ENCODE data around the gene TLE3.

TLE3 gene

GRCh38 chr15:70046679-70047369 is 50.9 kb downstream of the TLE3 start:
- Histone ChIP-seq H3K36me3 (ENCODE audit: control insufficient read depth in 5 of 5, insufficient read depth in 5 of 5, low read length in 5 of 5) (peaks cover 0 to 33% (median 32%) of the 10 kb centered on the region in 5 donors), H3K4me3 (ENCODE audit: low read depth in 1 of 5, low read length in 5 of 5) (no peak overlapping the region), H3K9ac (ENCODE audit: low read length in 5 of 5) (no peak overlapping the region), H3K27ac (ENCODE audit: low read depth, low read length) (no peak overlapping the region), H3K9me3 (ENCODE audit: control insufficient read depth in 5 of 5, low read length in 5 of 5) (no peaks in the 10 kb centered on the region), H3K4me1 (ENCODE audit: control insufficient read depth in 5 of 5, insufficient read depth in 5 of 5, low read length in 5 of 5) (peaks cover 0 to 21% (median 8%) of the 10 kb centered on the region in 5 donors), H3K27me3 (ENCODE audit: control insufficient read depth in 5 of 5, insufficient read depth in 4 of 5, low read length in 5 of 5) (no peaks in the 10 kb centered on the region)

- peaks cover 0 to 19% (median 8%) of the 10 kb centered on the region in 5 donors for H3K4me1 ChIP-seq (ENCODE audit: control insufficient read depth in 5 of 5, insufficient read depth in 5 of 5, low read length in 5 of 5)
- no peaks in the 10 kb centered on the region for H3K9me3 ChIP-seq (ENCODE audit: control insufficient read depth in 5 of 5, low read length in 5 of 5)
- peaks cover 0 to 16% (median 14%) of the 10 kb centered on the region in 5 donors for H3K36me3 ChIP-seq (ENCODE audit: control insufficient read depth in 5 of 5, insufficient read depth in 5 of 5, low read length in 5 of 5)
These were observed 52.7 kb downstream of the TLE3 start for GRCh38 chr15:70045045-70045444.

DNA sequence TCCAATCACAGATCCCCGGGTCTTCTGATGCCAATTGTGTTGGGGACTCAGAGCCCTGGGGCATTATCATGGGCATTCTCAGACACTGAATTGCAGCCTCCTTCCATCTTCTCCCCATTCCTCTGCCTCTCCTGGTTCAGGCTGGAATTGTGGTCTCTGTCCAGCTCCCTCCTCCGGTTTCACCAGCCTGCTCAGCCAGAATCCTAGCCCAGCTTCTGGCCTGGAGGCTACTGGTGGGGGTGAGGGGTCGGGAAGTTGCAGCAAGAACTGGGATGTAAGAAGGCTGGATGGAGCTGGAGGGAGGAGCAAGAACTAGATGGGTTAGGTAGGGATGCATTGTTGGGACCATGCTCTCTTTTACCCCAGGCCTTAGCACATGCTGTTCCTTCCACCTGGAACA is 53.5 kb downstream of the TLE3 start:
- H3K27ac ChIP-seq (ENCODE audit: low read depth, low read length), result no peak overlapping the region
- peaks cover 0 to 19% (median 8%) of the 10 kb centered on the region in 5 donors for H3K4me1 ChIP-seq (ENCODE audit: control insufficient read depth in 5 of 5, insufficient read depth in 5 of 5, low read length in 5 of 5)
- H3K9me3 ChIP-seq (ENCODE audit: control insufficient read depth in 5 of 5, low read length in 5 of 5), result no peaks in the 10 kb centered on the region
- no peak overlapping the region for H3K9ac ChIP-seq (ENCODE audit: low read length in 5 of 5)
- H3K27me3 ChIP-seq (ENCODE audit: control insufficient read depth in 5 of 5, insufficient read depth in 4 of 5, low read length in 5 of 5), result no peaks in the 10 kb centered on the region
- H3K4me3 ChIP-seq (ENCODE audit: low read depth in 1 of 5, low read length in 5 of 5), result no peak overlapping the region
- peaks cover 0 to 8% (median 5%) of the 10 kb centered on the region in 5 donors for H3K36me3 ChIP-seq (ENCODE audit: control insufficient read depth in 5 of 5, insufficient read depth in 5 of 5, low read length in 5 of 5)

More at GRCh38 chr15:70045045-70045444, 52.7 kb downstream of the TLE3 start:
- Histone ChIP-seq H3K27ac (ENCODE audit: low read depth, low read length) (no peak overlapping the region), H3K4me3 (ENCODE audit: low read depth in 1 of 5, low read length in 5 of 5) (no peak overlapping the region), H3K9ac (ENCODE audit: low read length in 5 of 5) (no peak overlapping the region), H3K27me3 (ENCODE audit: control insufficient read depth in 5 of 5, insufficient read depth in 4 of 5, low read length in 5 of 5) (no peaks in the 10 kb centered on the region)

GRCh38 chr15:70043590-70043989 is 54.1 kb downstream of the TLE3 start:
- no peak overlapping the region for H3K4me3 ChIP-seq (ENCODE audit: low read depth in 1 of 5, low read length in 5 of 5)
- peaks cover 0 to 19% (median 8%) of the 10 kb centered on the region in 5 donors for H3K4me1 ChIP-seq (ENCODE audit: control insufficient read depth in 5 of 5, insufficient read depth in 5 of 5, low read length in 5 of 5)
- H3K27me3 ChIP-seq (ENCODE audit: control insufficient read depth in 5 of 5, insufficient read depth in 4 of 5, low read length in 5 of 5), result no peaks in the 10 kb centered on the region
- H3K36me3 ChIP-seq (ENCODE audit: control insufficient read depth in 5 of 5, insufficient read depth in 5 of 5, low read length in 5 of 5), result peaks cover 0 to 4% (median 1%) of the 10 kb centered on the region in 5 donors
- no peaks in the 10 kb centered on the region for H3K9me3 ChIP-seq (ENCODE audit: control insufficient read depth in 5 of 5, low read length in 5 of 5)
- no peak overlapping the region for H3K9ac ChIP-seq (ENCODE audit: low read length in 5 of 5)
- H3K27ac ChIP-seq (ENCODE audit: low read depth, low read length), result no peak overlapping the region

DNA sequence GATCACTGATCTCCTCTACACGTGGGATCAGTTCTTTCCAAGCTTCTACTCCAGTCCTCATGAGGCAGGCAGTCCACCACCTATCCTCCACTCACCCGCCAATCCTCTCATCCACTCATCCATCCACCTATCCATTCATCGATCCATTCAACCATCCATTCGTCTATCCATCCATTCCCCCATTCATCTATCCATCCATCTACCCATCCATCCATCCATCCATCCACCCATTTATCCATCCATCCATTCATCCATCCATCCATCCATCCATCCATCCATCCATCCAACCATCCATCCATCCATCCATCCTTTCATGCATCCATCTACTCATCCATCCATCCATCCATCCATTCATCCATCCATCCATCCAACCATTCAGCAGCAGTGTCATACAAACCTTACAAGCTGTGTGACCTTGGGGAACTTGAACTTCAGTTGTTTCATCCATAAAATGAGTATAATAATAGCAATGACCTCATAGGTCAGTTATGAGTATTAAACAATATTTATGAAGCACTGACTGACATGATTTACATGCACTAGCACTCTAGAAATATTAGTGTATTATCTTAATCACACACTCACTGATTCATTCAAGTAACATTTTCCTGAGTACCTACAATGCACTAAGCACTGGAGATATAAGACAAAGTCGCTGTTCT is 55.0 kb downstream of the TLE3 start:
- Histone ChIP-seq H3K27ac (ENCODE audit: low read depth, low read length) (no peak overlapping the region), H3K9me3 (ENCODE audit: control insufficient read depth in 5 of 5, low read length in 5 of 5) (no peaks in the 10 kb centered on the region), H3K36me3 (ENCODE audit: control insufficient read depth in 5 of 5, insufficient read depth in 5 of 5, low read length in 5 of 5) (peaks cover 0 to 3% (median 0%) of the 10 kb centered on the region in 5 donors), H3K27me3 (ENCODE audit: control insufficient read depth in 5 of 5, insufficient read depth in 4 of 5, low read length in 5 of 5) (no peaks in the 10 kb centered on the region), H3K4me3 (ENCODE audit: low read depth in 1 of 5, low read length in 5 of 5) (no peak overlapping the region), H3K4me1 (ENCODE audit: control insufficient read depth in 5 of 5, insufficient read depth in 5 of 5, low read length in 5 of 5) (peaks cover 0 to 10% (median 1%) of the 10 kb centered on the region in 5 donors), H3K9ac (ENCODE audit: low read length in 5 of 5) (no peak overlapping the region)

DNA sequence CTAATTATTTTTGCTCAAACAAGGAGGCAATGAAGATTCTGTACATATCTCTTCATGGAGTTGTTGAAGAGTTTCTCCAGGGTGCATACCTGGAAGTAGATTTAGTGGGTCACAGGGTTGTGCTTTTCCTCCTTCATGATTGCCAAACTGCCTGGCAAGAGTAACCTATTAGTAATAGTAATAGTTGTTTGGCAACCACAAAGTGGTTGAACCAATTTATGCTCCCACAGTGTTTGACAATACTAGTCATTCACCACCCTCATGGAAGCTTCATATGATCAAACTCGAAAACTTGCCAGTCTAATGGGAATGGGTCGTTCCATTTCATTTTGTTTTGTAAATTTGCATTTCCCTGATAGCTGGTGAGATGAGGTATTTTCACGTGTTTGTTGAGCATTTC is 57.8 kb downstream of the TLE3 start:
- no peak overlapping the region for H3K9ac ChIP-seq (ENCODE audit: low read length in 5 of 5)
- H3K36me3 ChIP-seq (ENCODE audit: control insufficient read depth in 5 of 5, insufficient read depth in 5 of 5, low read length in 5 of 5), result no peaks in the 10 kb centered on the region
- H3K9me3 ChIP-seq (ENCODE audit: control insufficient read depth in 5 of 5, low read length in 5 of 5), result no peaks in the 10 kb centered on the region
- no peak overlapping the region for H3K27ac ChIP-seq (ENCODE audit: low read depth, low read length)
- H3K4me3 ChIP-seq (ENCODE audit: low read depth in 1 of 5, low read length in 5 of 5), result no peak overlapping the region
- H3K27me3 ChIP-seq (ENCODE audit: control insufficient read depth in 5 of 5, insufficient read depth in 4 of 5, low read length in 5 of 5), result no peaks in the 10 kb centered on the region
- H3K4me1 ChIP-seq (ENCODE audit: control insufficient read depth in 5 of 5, insufficient read depth in 5 of 5, low read length in 5 of 5), result no peaks in the 10 kb centered on the region

DNA sequence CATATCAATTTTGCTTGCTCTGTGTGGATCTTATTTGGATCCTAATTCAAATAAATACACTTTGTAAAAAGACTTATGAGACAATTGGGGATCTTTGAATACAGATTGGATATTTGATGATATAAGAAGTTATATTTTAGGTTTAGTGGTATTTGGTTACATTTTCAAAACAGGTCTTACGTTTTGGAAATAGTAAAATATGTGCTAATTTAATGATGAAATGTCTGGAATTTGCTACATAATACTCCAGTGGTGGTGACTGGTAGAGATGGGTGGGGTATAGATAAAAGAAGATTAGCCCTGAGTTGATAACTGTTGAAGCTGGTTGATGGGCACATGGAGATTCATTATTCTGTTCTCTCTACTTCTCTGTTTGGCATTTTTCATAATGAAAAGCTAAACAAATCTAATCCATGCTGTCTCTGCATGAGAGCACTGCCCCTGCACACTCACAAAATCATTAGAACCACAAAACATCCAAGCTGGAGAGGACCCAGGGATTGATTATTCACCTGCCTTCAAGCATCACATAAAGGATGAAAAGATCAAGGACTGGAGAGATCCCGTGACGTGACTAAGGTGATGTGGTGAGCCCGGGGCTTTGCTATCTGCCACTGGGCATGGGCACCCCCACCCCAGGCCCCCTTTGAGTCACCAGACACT is 58.9 kb downstream of the TLE3 start:
- Histone ChIP-seq H3K27me3 (ENCODE audit: control insufficient read depth in 5 of 5, insufficient read depth in 4 of 5, low read length in 5 of 5) (peaks cover 0 to 5% (median 0%) of the 10 kb centered on the region in 5 donors), H3K27ac (ENCODE audit: low read depth, low read length) (no peak overlapping the region), H3K4me1 (ENCODE audit: control insufficient read depth in 5 of 5, insufficient read depth in 5 of 5, low read length in 5 of 5) (no peaks in the 10 kb centered on the region), H3K9ac (ENCODE audit: low read length in 5 of 5) (no peak overlapping the region), H3K9me3 (ENCODE audit: control insufficient read depth in 5 of 5, low read length in 5 of 5) (no peaks in the 10 kb centered on the region), H3K4me3 (ENCODE audit: low read depth in 1 of 5, low read length in 5 of 5) (no peak overlapping the region), H3K36me3 (ENCODE audit: control insufficient read depth in 5 of 5, insufficient read depth in 5 of 5, low read length in 5 of 5) (no peaks in the 10 kb centered on the region)

DNA sequence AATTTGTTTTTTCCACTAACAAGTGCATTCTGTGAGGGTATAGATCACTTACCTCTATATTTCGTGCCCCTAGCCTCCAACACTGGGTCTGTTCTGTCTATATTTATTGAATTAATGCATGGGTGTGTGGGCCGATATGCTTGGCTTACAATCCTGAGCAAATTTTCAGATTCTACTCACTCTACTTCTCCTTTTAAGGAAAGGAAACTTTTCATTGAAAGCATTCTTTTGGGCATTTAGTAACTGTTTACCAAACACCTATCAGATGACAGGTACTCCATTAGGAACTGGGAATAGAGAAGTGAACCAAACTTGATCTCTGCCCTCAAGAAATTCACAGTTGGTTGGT is 60.5 kb downstream of the TLE3 start:
- Histone ChIP-seq H3K27me3 (ENCODE audit: control insufficient read depth in 5 of 5, insufficient read depth in 4 of 5, low read length in 5 of 5) (peaks cover 0 to 16% (median 4%) of the 10 kb centered on the region in 5 donors), H3K4me1 (ENCODE audit: control insufficient read depth in 5 of 5, insufficient read depth in 5 of 5, low read length in 5 of 5) (peaks cover 0 to 4% (median 0%) of the 10 kb centered on the region in 5 donors), H3K27ac (ENCODE audit: low read depth, low read length) (no peak overlapping the region), H3K4me3 (ENCODE audit: low read depth in 1 of 5, low read length in 5 of 5) (no peak overlapping the region), H3K9ac (ENCODE audit: low read length in 5 of 5) (no peak overlapping the region), H3K9me3 (ENCODE audit: control insufficient read depth in 5 of 5, low read length in 5 of 5) (no peaks in the 10 kb centered on the region), H3K36me3 (ENCODE audit: control insufficient read depth in 5 of 5, insufficient read depth in 5 of 5, low read length in 5 of 5) (no peaks in the 10 kb centered on the region)

DNA sequence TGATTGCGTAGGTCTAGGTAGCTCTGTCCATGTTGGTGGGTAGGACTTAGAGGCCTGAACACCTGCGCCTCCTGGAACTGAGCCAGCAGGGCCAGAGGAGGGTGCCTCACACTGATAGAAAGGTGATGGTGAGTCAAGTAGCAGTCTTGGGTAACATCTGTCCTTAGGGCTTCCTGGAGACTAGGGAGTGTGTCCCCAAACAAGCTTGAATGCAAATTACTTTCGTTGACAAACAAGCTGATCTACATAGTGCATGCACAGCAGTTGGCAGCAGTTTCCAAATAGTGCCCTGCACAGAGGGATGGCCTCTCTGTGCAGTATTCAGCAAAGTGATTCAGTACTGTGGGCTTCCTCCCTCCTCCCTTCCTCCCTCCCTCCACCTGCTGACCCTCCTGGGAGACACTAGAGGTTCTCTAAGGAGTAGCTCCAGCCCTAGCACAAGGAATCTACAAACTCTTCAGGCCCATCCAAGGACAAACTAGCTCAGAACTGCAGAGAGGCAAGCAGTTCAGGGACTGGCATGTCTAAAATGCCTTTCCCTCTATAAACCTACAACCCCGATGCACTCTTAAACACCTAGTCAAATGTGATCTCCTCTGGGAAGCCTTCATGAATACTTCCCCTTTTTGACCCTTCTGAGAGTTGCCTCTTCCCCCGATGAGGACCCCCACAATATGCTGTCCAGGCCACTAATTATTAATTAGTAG is 61.0 kb downstream of the TLE3 start:
- no peak overlapping the region for H3K9ac ChIP-seq (ENCODE audit: low read length in 5 of 5)
- no peak overlapping the region for H3K27ac ChIP-seq (ENCODE audit: low read depth, low read length)
- H3K4me1 ChIP-seq (ENCODE audit: control insufficient read depth in 5 of 5, insufficient read depth in 5 of 5, low read length in 5 of 5), result peaks cover 0 to 4% (median 0%) of the 10 kb centered on the region in 5 donors
- peaks cover 0 to 16% (median 4%) of the 10 kb centered on the region in 5 donors for H3K27me3 ChIP-seq (ENCODE audit: control insufficient read depth in 5 of 5, insufficient read depth in 4 of 5, low read length in 5 of 5)
- H3K36me3 ChIP-seq (ENCODE audit: control insufficient read depth in 5 of 5, insufficient read depth in 5 of 5, low read length in 5 of 5), result no peaks in the 10 kb centered on the region
- H3K9me3 ChIP-seq (ENCODE audit: control insufficient read depth in 5 of 5, low read length in 5 of 5), result no peaks in the 10 kb centered on the region
- no peak overlapping the region for H3K4me3 ChIP-seq (ENCODE audit: low read depth in 1 of 5, low read length in 5 of 5)

All from subcutaneous abdominal adipose tissue (tissue), 5 donors.